K562 (cell line): ENCODE data around the gene PRSS12. TPM values are rescaled to one million over a fixed set of nuclear protein-coding genes. Genes with fewer than 3 reads are reported as not detected.

Experiments
- ARID4B ChIP-seq: sonication (generic); formaldehyde crosslinking; IDR thresholded peaks from 2 replicates; pipeline ENCODE4 v1.8.0; 2022; ENCODE audit warnings: mild to moderate bottlenecking, missing genetic modification reagents
- EWSR1 ChIP-seq: fragments of 450-650 bp; IDR thresholded peaks from 2 replicates; pipeline ENCODE4 v1.6.1; 2018; ENCODE audit warnings: borderline replicate concordance, mild to moderate bottlenecking, low read depth, moderate library complexity; ENCODE audit not compliant: partially characterized antibody
- GTF2F1 ChIP-seq: IDR thresholded peaks from 2 replicates; pipeline ENCODE4 v1.6.1; 2011; ENCODE audit warnings: low read depth, low read length, improper control_type of control experiment
- JUND ChIP-seq, 2 experiments: IDR thresholded peaks; 2 replicates in 1 of 2; 3 replicates in 1 of 2; pipeline ENCODE4 v1.6.1; 2011; ENCODE audit warnings: borderline replicate concordance in 2 of 2, low read depth in 2 of 2, low read length in 2 of 2, improper control_type of control experiment in 1 of 2, missing biosample characterization in 1 of 2, missing genetic modification characterization in 1 of 2, missing genetic modification reagents in 1 of 2
- LCOR ChIP-seq: sonication (generic); formaldehyde crosslinking; IDR thresholded peaks from 2 replicates; pipeline ENCODE4 v1.8.0; 2022; ENCODE audit warnings: mild to moderate bottlenecking, missing genetic modification reagents
- NR2F6 ChIP-seq: fragments of 450-650 bp; formaldehyde crosslinking; IDR thresholded peaks from 2 replicates; pipeline ENCODE4 v1.4.0; 2020; ENCODE audit warnings: mild to moderate bottlenecking
- PHF20 ChIP-seq: fragments of 450-650 bp; IDR thresholded peaks from 2 replicates; pipeline ENCODE4 v1.6.1; 2018; ENCODE audit not compliant: partially characterized antibody
- RCOR1 ChIP-seq, 2 experiments: IDR thresholded peaks; 2 replicates each; pipeline ENCODE4 v1.6.1; 2012; ENCODE audit warnings: low read depth in 2 of 2, low read length in 2 of 2, borderline replicate concordance in 1 of 2, improper control_type of control experiment in 1 of 2
- RHOXF2B ChIP-seq: fragments of 250-450 bp; sonication (Bioruptor Pico); conservative IDR thresholded peaks from 2 replicates; pipeline ENCODE4 v1.5.1; 2021
- SIN3A ChIP-seq, 2 experiments: fragments of 150-350 bp in 1 of 2; IDR thresholded peaks; 2 replicates each; pipeline ENCODE4 v1.6.1; 2011 to 2016; ENCODE audit warnings: borderline replicate concordance in 2 of 2, low read depth in 2 of 2, low read length in 2 of 2, mild to moderate bottlenecking in 2 of 2, moderate library complexity in 2 of 2; ENCODE audit not compliant: control insufficient read depth in 1 of 2
- TAF7 ChIP-seq: fragments of 450-650 bp; IDR thresholded peaks from 2 replicates; pipeline ENCODE4 v1.6.1; 2016; ENCODE audit warnings: missing genetic modification characterization, missing compliant biosample characterization
- YY1 ChIP-seq, 3 experiments: IDR thresholded peaks; 2 replicates each; pipeline ENCODE4 v1.6.1; 2011; ENCODE audit warnings: low read length in 2 of 3, mild to moderate bottlenecking in 2 of 3, moderate library complexity in 2 of 3, borderline replicate concordance in 1 of 3, control low read depth in 1 of 3, low read depth in 1 of 3; ENCODE audit not compliant: insufficient read depth in 3 of 3, insufficient replicate concordance in 2 of 3, control insufficient read depth in 1 of 3, insufficient read length in 1 of 3; ENCODE audit errors: extremely low read depth in 1 of 3
- ZNF316 ChIP-seq: fragments of 450-650 bp; IDR thresholded peaks from 2 replicates; pipeline ENCODE4 v1.6.1; 2016
- ZNF583 ChIP-seq: fragments of 250-450 bp; sonication (Bioruptor Pico); IDR thresholded peaks from 2 replicates; pipeline ENCODE4 v1.4.0; 2020
- polyA plus RNA-seq, 8 experiments: library from polyadenylated mRNA; depleted of rRNA in 4 of 8; stranded (reverse) in 5 of 8; unstranded in 3 of 8; fragments of >200 nt; fragmentation: Nextera tagmentation in 2 of 8; fragmentation: Illumina TruSeq in 1 of 8; extraction: Ambion mirVana in 2 of 8; extraction: Trizol in 1 of 8; gene quantifications; 2 replicates each; pipeline versions ENCODE4 v1.2.1 to v1.2.3, GENCODE V29; 2011 to 2014; ENCODE audit warnings: inconsistent platforms in 1 of 8, missing spikeins in 1 of 8
- total RNA-seq, 7 experiments: library from RNA; depleted of rRNA in 6 of 7; stranded (reverse); fragments of >200 nt in 6 of 7; fragmentation: Illumina TruSeq in 2 of 7; extraction: Trizol in 2 of 7; gene quantifications; 2 replicates each; pipeline versions ENCODE4 v1.2.1 to v1.2.3, GENCODE V29; 2011 to 2021; ENCODE audit warnings: low replicate concordance in 1 of 7
- TF ChIP-seq, protein P1 (sequence below): fragments of 450-650 bp; IDR thresholded peaks from 2 replicates; pipeline ENCODE4 v1.7.0; 2016; ENCODE audit warnings: borderline replicate concordance

The PRSS12 gene
- total and polyA plus RNA-seq, 9 of the 15 experiments (the other 6 are each of a cell fraction or from before 2014, with no cell fraction given), result 0.06 to 0.11 (median 0.09) TPM; not detected in 6

DNA sequence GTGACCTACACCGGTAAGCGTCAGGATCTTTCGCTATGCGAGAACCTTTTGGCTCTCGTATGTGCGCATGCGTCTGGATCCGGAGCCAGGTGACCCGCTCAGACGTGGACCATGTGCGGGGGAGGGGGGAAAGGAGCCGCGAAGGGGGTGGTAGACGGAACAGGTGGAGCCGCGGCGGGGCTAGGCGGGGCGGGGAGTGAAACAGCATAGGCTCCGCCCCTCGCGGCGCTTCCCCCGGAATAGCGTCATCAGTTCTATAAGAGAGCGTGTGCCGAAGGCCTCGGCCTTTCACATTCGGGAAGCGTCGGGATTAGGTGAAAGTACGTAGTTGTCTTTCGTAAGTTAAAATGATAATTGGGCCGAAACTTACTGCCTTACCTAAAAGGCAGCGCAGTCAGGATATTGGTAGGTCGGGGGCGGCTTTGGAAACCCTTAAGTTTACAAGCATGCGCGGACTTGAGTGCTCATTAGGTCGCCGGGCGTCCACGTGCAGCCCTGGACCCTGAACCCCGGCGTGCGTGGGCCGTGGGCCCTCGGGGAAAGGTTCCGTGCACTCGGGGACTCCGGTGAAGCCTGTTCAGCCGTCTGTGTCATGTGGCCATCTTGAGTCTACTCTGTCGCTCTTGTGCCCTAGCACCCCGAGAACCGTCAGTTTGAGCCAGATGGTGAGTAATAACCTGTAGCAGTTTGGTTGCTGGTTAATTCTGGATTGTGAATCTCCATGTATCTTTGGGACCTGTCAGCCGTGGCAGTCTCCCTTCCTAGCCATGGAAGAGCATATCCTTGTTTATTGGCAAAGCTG, 74.1 kb downstream of the PRSS12 start (continued):
- TF ChIP-seq JUND (IDR thresholded peaks at IDR 0.05; ENCODE audit: borderline replicate concordance, low read depth, low read length), result peak; percentile 43; the same call in 1 of the 2 replicates
- TF ChIP-seq JUND (tag; IDR thresholded peaks at IDR 0.05; ENCODE audit: borderline replicate concordance, low read depth, low read length), result peak; percentile 55; the same call in 1 of the 3 replicates
- TF ChIP-seq ZNF316, result peak; percentile 22
- peak; percentile 92 for TF ChIP-seq TAF7 (tag)
- TF ChIP-seq ARID4B, result peak; percentile 73; the same call in 1 of the 2 replicates
- peak; percentile 54 to 56; a peak in 2 of 4 replicates for TF ChIP-seq SIN3A (IDR thresholded peaks at IDR 0.05; ENCODE audit: borderline replicate concordance in 2 of 2, control insufficient read depth in 1 of 2, low read depth in 2 of 2, low read length in 2 of 2)
- peak in 1 of 2 experiments; percentile 35; a peak in 1 of 4 replicates for TF ChIP-seq RCOR1 (IDR thresholded peaks at IDR 0.05; ENCODE audit: borderline replicate concordance in 1 of 2, low read depth in 2 of 2, low read length in 2 of 2)
- TF ChIP-seq NR2F6, result 0 out of 2 replicates have a peak, but pooled peaks have one; percentile 53
- peak in 2 of 3 experiments; percentile 41 to 88 for TF ChIP-seq YY1 (IDR thresholded peaks at IDR 0.05; ENCODE audit: borderline replicate concordance in 1 of 3, control insufficient read depth in 1 of 3, extremely low read depth in 1 of 3, insufficient read depth in 3 of 3, insufficient read length in 1 of 3, insufficient replicate concordance in 2 of 3, low read depth in 1 of 3, low read length in 2 of 3)
- TF ChIP-seq ZNF583, result peak; percentile 40; the same call in 1 of the 2 replicates
- TF ChIP-seq PHF20, result peak; percentile 32
- TF ChIP-seq, protein P1, sequence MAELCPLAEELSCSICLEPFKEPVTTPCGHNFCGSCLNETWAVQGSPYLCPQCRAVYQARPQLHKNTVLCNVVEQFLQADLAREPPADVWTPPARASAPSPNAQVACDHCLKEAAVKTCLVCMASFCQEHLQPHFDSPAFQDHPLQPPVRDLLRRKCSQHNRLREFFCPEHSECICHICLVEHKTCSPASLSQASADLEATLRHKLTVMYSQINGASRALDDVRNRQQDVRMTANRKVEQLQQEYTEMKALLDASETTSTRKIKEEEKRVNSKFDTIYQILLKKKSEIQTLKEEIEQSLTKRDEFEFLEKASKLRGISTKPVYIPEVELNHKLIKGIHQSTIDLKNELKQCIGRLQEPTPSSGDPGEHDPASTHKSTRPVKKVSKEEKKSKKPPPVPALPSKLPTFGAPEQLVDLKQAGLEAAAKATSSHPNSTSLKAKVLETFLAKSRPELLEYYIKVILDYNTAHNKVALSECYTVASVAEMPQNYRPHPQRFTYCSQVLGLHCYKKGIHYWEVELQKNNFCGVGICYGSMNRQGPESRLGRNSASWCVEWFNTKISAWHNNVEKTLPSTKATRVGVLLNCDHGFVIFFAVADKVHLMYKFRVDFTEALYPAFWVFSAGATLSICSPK, result no peak
- TF ChIP-seq RHOXF2B (CRISPR knock-in tag), result no peak
- TF ChIP-seq EWSR1, result no peak
- TF ChIP-seq LCOR (CRISPR knock-in tag), result peak; percentile 79; the same call in 1 of the 2 replicates
- peak; percentile 96; the same call in 1 of the 2 replicates for TF ChIP-seq GTF2F1
